HG02840 (cell line): ENCODE results near the gene PIGM.

Source experiments
- ATAC-seq: cut with Tn5 transposase; IDR thresholded peaks from one replicate; pipeline ENCODE4 v1.9.1; 2021; ENCODE audit warnings: mild to moderate bottlenecking, moderate library complexity, moderate number of reproducible peaks; ENCODE audit not compliant: unreplicated experiment, low FRiP score

PIGM gene

DNA sequence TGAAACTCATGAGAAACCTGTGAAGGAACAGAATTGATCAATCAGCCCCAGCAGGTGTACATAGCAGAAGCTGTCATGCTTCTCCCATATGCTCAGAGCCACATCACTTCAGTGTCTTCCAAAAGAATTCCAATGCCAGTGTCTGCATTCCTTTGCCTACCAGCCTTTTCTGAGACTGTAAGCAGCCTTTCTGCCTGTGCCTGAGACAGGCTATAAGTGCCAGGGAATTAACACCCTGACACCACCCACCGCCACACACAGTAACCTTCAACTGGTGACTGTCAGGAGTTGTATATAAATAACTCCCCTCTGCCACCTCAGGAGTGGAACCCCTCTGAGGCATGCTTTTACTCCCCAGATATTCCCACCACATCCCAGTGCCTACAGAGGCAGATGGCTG, 39.6 kb downstream of the PIGM start:
- ATAC-seq: no peak

DNA sequence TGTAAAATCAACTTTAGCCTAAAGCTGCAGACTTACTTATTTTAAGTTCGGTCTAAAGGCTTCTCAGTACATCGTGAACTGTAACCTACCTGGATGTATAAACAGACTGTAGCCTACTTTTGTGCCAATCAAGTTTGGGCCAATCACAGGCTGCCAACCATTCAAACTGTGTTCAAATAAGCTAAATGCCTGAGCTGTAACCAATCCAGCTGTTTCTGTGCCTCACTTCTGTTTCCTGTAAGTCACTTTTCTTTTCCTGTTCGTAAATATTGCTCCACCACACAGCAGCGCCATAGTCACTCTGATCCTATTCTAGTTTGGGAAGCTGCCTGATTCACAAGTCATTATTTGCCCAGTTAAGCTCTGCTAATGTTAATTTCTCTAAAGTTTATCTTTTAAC, 40.3 kb downstream of the PIGM start:
- no peak for ATAC-seq

DNA sequence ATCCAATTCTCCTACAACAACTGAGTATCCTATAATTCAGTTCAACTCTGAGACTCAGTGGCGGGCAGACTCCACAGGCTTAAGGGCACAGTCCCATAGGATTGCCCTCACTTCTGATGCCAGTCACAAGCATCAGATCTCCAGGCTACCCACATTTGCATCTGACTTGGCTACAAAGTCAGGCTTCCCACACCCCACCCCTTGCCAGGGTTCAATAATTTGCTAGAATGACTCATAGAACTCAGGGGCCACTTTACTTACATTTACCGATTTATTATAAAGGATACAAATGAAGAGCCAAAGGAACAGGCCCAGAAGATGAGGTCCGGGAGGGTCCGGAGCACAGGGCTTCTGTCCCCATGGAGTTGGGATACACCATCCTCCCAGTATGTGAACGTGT, 41.8 kb downstream of the PIGM start:
- no peak for ATAC-seq

DNA sequence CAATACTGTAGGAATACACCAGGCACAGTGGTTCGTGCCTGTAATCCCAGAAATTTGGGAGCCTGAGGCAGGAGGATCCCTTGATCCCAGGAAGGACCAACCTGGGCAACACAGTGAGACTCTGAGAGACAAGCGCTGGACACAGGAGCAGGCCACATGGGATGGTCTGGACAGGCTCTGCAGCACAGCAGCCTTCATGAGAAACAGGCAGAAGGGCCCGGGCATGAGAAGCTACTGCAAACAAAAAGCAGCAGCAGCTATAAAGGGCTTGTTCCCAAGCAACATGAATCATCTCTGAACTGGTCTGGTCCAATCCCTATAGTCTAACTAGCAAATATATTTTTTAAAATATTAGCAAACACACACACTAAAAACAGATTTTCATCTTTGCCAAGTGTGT, 42.2 kb downstream of the PIGM start:
- no peak for ATAC-seq

DNA sequence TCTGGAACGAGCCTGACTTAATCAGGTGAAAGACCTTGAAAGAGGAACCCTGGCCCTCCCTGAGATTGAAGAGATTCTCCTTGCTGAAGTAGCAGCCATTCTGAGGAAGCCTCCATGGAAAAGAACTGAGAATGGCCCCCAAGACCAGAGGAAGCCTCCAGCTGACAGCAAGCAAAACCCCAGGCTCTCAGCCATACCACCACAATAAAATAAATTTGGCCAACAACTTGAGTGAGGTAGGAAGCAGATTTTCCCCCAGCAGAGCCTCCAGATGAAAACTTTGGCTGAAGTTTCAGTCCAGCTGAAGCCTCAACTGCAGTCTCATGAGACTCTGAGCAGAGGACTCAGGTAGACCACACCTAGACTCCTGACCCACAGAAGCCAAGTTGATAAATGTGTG, 43.8 kb downstream of the PIGM start:
- no peak for ATAC-seq

DNA sequence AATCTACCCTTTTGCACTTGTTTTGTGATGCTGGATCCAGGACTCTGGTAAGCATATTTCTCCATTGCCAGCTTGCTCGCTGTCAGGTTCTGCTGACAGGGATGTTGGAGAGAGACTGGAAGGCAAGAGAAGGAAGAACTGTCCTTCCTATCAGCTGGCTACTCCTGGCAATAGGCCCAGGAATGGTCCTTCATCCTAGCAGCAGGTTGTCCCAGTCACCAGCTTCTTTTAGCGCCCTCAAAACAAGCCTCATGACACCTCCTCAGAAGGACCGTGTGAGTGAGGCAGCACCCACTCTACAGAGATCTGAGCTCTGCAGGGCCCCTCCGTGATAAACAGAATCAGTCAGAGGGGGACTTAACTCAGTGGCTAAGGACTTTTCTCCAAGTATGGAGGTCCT, 44.6 kb downstream of the PIGM start:
- ATAC-seq: no peak

DNA sequence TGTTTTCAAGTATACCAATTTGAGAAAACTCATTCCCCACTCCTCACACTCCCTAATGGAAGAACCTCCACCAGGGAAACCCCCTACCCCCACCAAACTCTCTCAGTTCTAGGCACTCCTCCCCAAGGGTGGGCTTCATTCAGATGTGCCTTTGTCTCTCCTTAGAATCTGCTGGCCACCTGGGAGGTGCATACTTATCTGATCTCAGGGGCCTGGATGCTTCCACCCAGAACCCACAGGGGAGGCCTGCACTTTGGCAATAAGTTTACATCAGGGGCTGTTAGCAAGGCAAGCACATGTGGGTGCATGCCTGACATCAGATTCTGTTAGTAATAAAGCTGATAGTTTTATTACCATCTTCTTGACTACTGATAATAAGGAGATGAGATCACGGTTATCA, 45.3 kb downstream of the PIGM start:
- no peak for ATAC-seq

DNA sequence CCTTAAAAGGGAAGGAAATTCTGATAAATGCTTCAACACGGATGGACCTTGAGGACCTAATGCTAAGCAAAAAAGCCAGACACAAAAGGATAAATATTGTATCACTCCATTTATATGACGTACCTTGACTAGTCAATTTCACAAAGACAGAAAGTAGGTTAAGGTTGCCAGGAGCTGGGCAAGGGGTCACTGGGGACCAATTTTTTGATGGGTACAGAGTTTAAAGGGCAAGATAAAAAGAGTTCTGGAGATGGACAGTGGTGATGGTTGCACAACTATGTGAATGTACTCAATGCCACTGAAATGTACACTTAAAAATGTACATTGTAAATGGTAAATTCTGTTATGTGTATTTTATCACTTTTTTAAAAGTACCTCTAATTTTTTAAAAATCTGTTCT, 45.7 kb downstream of the PIGM start:
- no peak for ATAC-seq

DNA sequence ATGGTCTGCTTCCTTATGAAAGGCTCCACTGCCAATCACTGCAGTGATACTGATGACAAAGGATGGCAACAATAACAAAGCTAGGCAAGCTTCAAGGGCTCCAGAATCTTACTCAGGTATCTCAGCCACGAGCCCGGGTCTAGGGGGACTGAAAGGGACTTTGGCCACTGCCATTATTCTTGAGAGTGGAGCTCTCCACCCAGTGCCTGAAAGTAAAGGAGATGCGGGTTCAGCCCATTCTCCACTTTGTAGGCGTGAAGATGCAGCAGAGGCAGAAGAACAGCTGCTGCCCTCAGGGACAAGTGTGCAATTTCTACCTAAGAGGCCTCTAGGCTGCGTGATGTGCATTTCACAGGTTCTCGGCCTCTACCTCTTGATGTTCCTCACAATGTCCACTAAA, 46.3 kb downstream of the PIGM start:
- no peak for ATAC-seq

DNA sequence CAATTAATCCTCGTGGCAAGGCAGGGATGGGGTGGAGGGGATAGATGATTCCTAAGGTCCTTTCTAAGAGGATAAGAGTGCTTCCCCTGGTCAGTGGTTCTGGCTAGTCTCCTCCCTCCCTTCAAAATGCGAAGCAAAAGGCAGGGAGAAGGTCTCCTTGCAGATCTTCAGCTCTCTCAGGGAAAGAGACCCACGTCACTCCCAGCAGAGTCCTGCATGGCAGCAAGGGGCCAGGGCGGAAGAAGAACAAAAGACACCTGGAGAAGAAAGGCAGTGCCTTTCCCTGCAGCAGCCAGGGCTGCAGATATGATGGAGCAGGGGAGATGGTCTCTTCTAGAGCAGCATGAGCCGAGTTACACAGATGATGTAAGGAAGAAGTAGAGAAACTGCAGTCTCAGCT, 48.1 kb downstream of the PIGM start:
- ATAC-seq: no peak

DNA sequence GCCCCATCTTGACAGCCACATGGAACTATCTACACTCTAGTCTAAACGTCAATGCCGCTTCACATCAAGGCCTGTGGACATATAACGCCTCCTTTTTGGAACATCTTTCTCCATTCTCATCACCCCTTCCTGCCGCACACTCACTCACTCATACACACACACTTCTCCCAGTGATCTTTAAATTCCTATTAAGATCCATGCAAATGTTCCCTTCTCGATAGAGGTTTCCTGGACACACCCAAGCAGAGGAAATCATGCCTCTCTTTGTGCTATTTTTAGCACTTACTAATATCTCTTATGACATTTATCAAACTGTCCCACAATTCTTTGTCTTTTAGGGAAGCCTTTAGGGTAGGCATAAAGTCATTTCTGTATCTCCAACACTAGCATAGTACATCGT, 49.5 kb downstream of the PIGM start:
- no peak for ATAC-seq

DNA sequence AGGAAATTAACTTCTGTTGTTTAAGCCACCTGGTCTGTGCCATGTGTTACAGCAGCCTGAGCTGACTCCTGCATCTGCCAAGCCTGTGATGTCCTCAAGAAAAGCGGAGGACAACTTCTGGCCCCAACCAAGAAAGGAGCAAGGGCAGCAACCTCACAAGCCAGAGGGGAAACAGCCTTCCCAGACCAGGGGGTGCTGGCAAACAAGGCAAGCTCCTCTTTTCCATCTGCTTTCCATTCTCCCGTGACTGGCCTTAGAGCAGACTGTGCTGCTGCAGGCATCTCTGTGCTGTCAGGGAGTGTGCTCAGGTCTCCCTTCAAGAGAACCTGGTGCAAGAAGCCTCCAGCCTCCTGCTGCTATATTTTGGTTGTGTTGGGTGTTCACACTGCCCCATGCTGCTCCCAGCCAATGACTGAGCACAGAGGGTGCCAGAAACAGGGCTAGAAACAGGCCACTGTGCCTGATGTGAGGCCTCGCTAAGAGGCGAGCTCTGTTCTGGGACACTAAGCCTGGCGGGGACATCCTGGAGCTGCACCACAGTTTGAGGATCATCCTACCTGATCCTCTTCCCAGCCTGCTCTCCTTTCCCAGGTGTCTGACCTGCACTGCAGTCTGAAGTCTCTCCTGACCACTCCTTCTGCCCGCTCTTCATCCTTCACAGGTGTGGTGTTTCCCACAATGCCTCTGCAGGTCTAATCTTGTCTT, 50.3 kb downstream of the PIGM start:
- ATAC-seq: no peak

DNA sequence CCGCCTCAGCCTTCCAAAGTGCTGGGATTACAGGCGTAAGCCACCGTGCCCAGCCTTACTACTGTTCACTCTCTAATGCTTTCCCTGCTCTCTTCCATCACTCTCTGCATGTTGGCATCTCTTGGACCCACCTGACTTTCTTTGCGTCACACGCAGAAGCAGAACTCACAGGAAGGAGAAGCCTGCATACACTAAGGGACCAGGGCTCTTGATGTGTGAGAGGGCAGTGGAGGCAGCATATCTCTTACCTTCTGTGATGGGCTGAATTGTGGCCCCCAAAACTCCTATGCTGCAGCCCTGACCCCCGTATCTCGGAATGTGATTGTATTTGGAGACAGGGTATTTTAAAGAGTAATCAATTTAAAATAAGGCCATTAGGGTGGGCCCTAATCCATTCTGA, 51.0 kb downstream of the PIGM start:
- ATAC-seq: no peak

DNA sequence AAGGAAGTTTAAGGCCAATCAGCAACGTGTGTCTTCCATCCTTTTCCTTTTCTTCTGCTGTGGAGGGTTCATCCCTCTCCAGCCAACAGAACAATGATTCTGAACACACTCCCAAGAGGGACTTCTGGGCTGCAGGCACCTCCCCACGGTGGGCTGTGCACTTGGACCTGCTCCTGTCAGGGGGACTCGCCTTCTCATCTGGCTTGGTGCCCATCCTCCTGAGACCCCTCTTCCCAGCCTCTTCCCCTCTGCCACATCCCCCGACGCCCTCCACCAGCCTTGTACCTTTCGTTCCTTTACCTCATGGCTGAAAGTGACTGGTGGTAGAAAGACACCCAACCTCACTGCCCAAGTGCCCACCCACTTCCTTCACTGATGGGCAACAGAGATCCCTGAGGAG, 51.7 kb downstream of the PIGM start:
- no peak for ATAC-seq

DNA sequence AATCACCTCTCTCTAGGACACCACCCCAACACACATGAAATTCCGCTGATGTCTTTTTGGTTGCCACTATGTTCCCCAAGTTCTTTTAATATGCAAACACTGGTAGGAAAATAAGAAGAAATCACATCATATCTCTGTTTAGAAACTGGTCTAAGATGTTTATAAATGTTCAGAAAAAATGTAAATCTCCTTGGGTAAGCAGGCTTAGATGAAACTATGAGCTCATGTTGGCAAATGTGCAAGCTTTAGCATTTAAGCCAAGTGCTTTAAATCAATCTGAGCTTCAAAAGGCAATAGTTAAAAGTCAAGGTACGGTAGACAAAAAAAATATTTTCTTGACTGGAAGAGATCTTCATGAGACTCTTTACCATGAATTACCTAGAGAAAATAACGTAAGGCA, 52.5 kb downstream of the PIGM start:
- no peak for ATAC-seq

DNA sequence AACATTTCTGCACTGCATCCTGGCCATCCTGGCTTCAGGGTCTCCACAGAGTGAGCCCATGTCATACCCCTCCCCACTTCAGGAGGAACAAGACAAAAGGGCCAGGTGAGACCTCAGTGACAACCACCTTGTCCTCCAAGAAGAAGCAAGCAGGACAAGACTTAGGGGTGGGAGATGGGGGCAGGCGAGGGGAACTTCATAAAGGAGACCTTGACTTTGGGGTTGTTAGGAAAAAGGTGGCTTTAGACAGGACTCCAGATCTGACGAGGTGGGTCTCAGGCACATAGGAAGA, 53.7 kb downstream of the PIGM start:
- no peak for ATAC-seq

DNA sequence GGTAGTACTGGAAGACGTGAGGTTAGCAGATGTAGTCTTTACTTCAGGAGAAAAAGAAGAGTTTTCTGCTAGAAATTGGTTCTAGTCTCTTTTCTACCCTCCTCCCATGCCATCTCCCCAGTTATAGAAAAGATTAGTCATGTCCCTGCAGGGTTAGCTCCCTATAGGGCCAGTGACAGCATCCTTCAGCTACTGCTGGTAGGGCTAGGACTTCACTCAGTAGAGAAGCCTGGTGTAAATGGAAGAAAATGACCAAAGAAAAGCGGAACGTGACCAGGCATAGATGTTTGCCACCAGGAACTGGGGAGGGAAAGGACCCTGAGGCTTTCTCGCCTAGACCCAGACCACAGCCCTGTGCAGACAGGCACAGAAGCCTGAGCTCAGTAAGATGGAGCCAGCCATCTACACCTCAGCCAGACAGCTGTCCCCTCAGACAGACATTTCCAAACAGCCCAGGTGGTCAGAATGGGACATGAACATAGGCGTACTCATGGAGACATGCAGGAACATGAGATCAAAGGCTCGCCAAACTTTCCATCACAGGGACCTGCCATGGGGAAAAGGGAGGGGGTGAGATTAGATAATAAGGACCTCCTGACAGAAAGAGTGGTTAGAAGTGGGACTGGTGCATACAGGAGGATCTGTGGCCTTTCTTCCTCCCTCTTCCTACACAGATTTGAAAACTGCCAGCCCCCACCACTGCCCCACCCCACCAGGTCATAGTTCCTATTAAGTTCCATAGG, 54.3 kb downstream of the PIGM start:
- ATAC-seq: no peak
